ENCODE results near the gene LAMA5. TPM values are rescaled to one million over a fixed set of nuclear protein-coding genes. Genes with fewer than 3 reads are reported as not detected.

The LAMA5 gene
- polyA plus RNA-seq, 3 donors: 0.05 TPM; not detected in 2

DNA sequence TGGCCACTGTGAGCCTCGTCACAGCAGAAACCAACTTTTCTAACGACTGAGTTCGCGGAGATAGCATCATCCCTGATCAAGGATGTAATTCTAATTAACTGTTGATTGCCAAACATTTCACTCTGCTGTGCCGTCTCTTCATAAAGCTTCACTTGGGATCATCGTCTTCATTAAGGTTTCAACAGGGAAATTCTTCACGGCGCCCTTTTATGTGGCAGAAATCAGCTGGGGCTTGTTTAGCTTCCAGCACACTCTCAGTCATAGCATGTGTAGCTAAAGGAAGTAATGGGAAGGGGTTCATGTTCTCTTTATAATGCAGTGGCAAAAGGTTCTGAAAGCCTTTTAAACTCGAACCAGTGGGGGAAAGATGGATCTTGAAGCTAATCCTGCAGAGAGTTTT lies 73.2 kb downstream of the LAMA5 start:
- no peak overlapping the region for H3K4me3 ChIP-seq (replicated peaks in 1 of 3; ENCODE audit: low read depth in 2 of 3, low read length in 3 of 3)
- no peak overlapping the region for H3K9ac ChIP-seq (ENCODE audit: insufficient read depth, low read length, poor library complexity, severe bottlenecking)
- 95% methylated on average over 7 of the region's 9 CpGs for WGBS (ENCODE audit: insufficient coverage)
- peaks cover 49 to 71% of the 10 kb centered on the region in 2 donors for H3K36me3 Mint-ChIP-seq
- TF ChIP-seq, protein P1, sequence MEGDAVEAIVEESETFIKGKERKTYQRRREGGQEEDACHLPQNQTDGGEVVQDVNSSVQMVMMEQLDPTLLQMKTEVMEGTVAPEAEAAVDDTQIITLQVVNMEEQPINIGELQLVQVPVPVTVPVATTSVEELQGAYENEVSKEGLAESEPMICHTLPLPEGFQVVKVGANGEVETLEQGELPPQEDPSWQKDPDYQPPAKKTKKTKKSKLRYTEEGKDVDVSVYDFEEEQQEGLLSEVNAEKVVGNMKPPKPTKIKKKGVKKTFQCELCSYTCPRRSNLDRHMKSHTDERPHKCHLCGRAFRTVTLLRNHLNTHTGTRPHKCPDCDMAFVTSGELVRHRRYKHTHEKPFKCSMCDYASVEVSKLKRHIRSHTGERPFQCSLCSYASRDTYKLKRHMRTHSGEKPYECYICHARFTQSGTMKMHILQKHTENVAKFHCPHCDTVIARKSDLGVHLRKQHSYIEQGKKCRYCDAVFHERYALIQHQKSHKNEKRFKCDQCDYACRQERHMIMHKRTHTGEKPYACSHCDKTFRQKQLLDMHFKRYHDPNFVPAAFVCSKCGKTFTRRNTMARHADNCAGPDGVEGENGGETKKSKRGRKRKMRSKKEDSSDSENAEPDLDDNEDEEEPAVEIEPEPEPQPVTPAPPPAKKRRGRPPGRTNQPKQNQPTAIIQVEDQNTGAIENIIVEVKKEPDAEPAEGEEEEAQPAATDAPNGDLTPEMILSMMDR (IDR thresholded peaks at IDR 0.05): no peak
- H3K4me1 ChIP-seq (ENCODE audit: control insufficient read depth in 1 of 2, insufficient read depth in 2 of 2, low read length in 2 of 2): no peaks in the 10 kb centered on the region
- no peak overlapping the region for H3K27ac Mint-ChIP-seq
- no peak for DNase-seq
- H4K20me1 ChIP-seq (ENCODE audit: insufficient read depth, low read length): no peaks in the 10 kb centered on the region
- H2AFZ ChIP-seq (ENCODE audit: insufficient read depth, low read depth, low read length, poor library complexity, severe bottlenecking): no peak overlapping the region
- H3K4me3 Mint-ChIP-seq: no peak overlapping the region
- H3K9me3 ChIP-seq (replicated peaks in 1 of 2; ENCODE audit: control insufficient read depth in 1 of 2, insufficient read depth in 1 of 2, low read length in 2 of 2): no peaks in the 10 kb centered on the region
- H3K27me3 Mint-ChIP-seq (ENCODE audit: low read depth in 3 of 3): no peaks in the 10 kb centered on the region
- no peaks in the 10 kb centered on the region for H3K79me2 ChIP-seq (ENCODE audit: insufficient read depth, low read length)
- no peaks in the 10 kb centered on the region for H3K27me3 ChIP-seq (ENCODE audit: control insufficient read depth in 2 of 2, insufficient read depth in 2 of 2, low read length in 2 of 2)
- no peak overlapping the region for H3K27ac ChIP-seq (ENCODE audit: low read depth in 1 of 2, low read length in 2 of 2)
- no peaks in the 10 kb centered on the region for H3K4me1 Mint-ChIP-seq
- peaks cover 62 to 78% of the 10 kb centered on the region in 2 donors for H3K36me3 ChIP-seq (replicated peaks in 1 of 2; ENCODE audit: control insufficient read depth in 1 of 2, insufficient read depth in 2 of 2, low read length in 2 of 2)
- H3K4me2 ChIP-seq (replicated peaks; ENCODE audit: extremely low read depth, low read length, poor library complexity, severe bottlenecking): no peak overlapping the region
- intact Hi-C loops (cut with micrococcal nuclease): no loop called here
- H3K9me3 Mint-ChIP-seq: no peaks in the 10 kb centered on the region

DNA sequence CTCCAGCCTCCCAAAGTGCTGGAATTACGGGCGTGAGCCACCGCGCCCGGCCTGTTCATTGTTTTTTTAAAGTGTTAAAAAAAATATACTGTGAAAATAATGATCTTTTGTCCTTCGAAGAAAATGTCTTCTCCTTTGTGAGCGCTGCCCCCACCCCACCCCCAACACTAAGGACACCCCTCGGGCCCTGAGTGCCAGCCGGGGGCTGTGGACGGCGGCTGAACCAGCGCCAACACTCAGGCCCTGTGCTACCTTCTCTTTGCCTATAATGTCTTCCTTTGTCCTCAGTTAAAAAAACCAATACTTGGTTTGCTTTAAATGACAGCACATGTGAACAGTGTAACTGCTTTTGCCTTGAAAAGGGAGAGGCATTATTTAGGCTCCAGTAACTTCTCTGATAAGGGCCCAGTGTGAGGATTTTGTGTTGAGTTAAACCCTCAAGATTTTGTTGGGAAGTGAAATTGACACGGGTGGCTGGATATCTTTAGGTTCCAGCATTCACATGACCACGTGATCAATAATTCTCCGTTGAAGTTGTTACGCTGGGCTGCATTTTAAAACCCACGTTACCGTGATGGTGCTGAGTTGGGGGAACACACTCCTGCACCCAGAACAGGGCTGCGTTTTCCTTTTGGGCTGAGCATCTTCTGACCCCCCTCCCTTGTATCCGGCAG lies 73.9 kb downstream of the LAMA5 start:
- no peaks in the 10 kb centered on the region for H3K4me1 ChIP-seq (ENCODE audit: control insufficient read depth in 1 of 2, insufficient read depth in 2 of 2, low read length in 2 of 2)
- H2AFZ ChIP-seq (ENCODE audit: insufficient read depth, low read depth, low read length, poor library complexity, severe bottlenecking): no peak overlapping the region
- no peak overlapping the region for H3K4me3 ChIP-seq (replicated peaks in 1 of 3; ENCODE audit: low read depth in 2 of 3, low read length in 3 of 3)
- Mint-ChIP-seq H3K4me1 (no peaks in the 10 kb centered on the region), H3K36me3 (peaks cover 54 to 75% of the 10 kb centered on the region in 2 donors), H3K4me3 (no peak overlapping the region), H3K9me3 (no peaks in the 10 kb centered on the region), H3K27me3 (ENCODE audit: low read depth in 3 of 3) (no peaks in the 10 kb centered on the region), H3K27ac (no peak overlapping the region)
- H3K9me3 ChIP-seq (replicated peaks in 1 of 2; ENCODE audit: control insufficient read depth in 1 of 2, insufficient read depth in 1 of 2, low read length in 2 of 2): no peaks in the 10 kb centered on the region
- intact Hi-C loops (cut with micrococcal nuclease): no loop called here
- H3K27me3 ChIP-seq (ENCODE audit: control insufficient read depth in 2 of 2, insufficient read depth in 2 of 2, low read length in 2 of 2): no peaks in the 10 kb centered on the region
- H3K36me3 ChIP-seq (replicated peaks in 1 of 2; ENCODE audit: control insufficient read depth in 1 of 2, insufficient read depth in 2 of 2, low read length in 2 of 2): peaks cover 62 to 83% of the 10 kb centered on the region in 2 donors
- TF ChIP-seq, protein P1 (IDR thresholded peaks at IDR 0.05): no peak
- no peak overlapping the region for H3K4me2 ChIP-seq (replicated peaks; ENCODE audit: extremely low read depth, low read length, poor library complexity, severe bottlenecking)
- H3K9ac ChIP-seq (ENCODE audit: insufficient read depth, low read length, poor library complexity, severe bottlenecking): no peak overlapping the region
- no peak overlapping the region for H3K27ac ChIP-seq (ENCODE audit: low read depth in 1 of 2, low read length in 2 of 2)
- WGBS (ENCODE audit: insufficient coverage): 91% methylated on average over 11 of the region's 20 CpGs
- no peaks in the 10 kb centered on the region for H3K79me2 ChIP-seq (ENCODE audit: insufficient read depth, low read length)
- no peaks in the 10 kb centered on the region for H4K20me1 ChIP-seq (ENCODE audit: insufficient read depth, low read length)
- DNase-seq: no peak
